CD14-positive monocyte (primary cell): ENCODE data around the gene QSOX2. TPM values are rescaled to one million over a fixed set of nuclear protein-coding genes. Genes with fewer than 3 reads are reported as not detected.
"Not testable (repeated sequence)": the region's sequence is repeated elsewhere in the genome, so short reads cannot be mapped to it uniquely, and the experiment has no call there.

Experiments
- DNase-seq, 3 donors: peaks; one replicate each; pipeline ENCODE4 v3.0.0-alpha.2; 2011 to 2022
- H2AFZ ChIP-seq: 2 replicates; pipeline ENCODE4 v1.6.0; 2012; ENCODE audit warnings: mild to moderate bottlenecking, low read depth, low read length, inconsistent platforms; ENCODE audit not compliant: insufficient read depth, poor library complexity, severe bottlenecking
- H3K27ac ChIP-seq, 2 donors: 1 replicate in 1 of 2; 2 replicates in 1 of 2; pipeline ENCODE4 v1.5.1; 2012 to 2013; ENCODE audit warnings: low read length in 2 of 2, control low read depth in 1 of 2, inconsistent platforms in 1 of 2, low read depth in 1 of 2, mild to moderate bottlenecking in 1 of 2
- H3K27me3 ChIP-seq, 2 donors: one replicate each; pipeline versions ENCODE4 v1.6.0 to v1.6.1; 2011 to 2013; ENCODE audit warnings: low read length in 2 of 2; ENCODE audit not compliant: control insufficient read depth in 2 of 2, insufficient read depth in 2 of 2
- H3K36me3 ChIP-seq, 2 donors: replicated peaks in 1 of 2; 1 replicate in 1 of 2; 2 replicates in 1 of 2; pipeline versions ENCODE4 v1.5.1 to v1.6.1; 2012 to 2013; ENCODE audit warnings: low read length in 2 of 2, control low read depth in 1 of 2, inconsistent platforms in 1 of 2, mild to moderate bottlenecking in 1 of 2; ENCODE audit not compliant: insufficient read depth in 2 of 2, control insufficient read depth in 1 of 2
- H3K4me1 ChIP-seq, 2 donors: 1 replicate in 1 of 2; 2 replicates in 1 of 2; pipeline versions ENCODE4 v1.5.1 to v1.6.1; 2012 to 2013; ENCODE audit warnings: low read length in 2 of 2, control low read depth in 1 of 2, inconsistent platforms in 1 of 2, mild to moderate bottlenecking in 1 of 2, moderate library complexity in 1 of 2; ENCODE audit not compliant: insufficient read depth in 2 of 2, control insufficient read depth in 1 of 2
- H3K4me2 ChIP-seq: replicated peaks from 2 replicates; pipeline ENCODE3; 2012; ENCODE audit warnings: low read length, moderate library complexity, mild to moderate bottlenecking; ENCODE audit not compliant: poor library complexity, severe bottlenecking; ENCODE audit errors: extremely low read depth
- H3K4me3 ChIP-seq, 3 experiments: fragments of 200-600 bp in 1 of 3; sonication (generic) in 1 of 3; replicated peaks in 1 of 3; 1 replicate in 2 of 3; 2 replicates in 1 of 3; pipeline ENCODE4 v1.5.1; 2011 to 2013; ENCODE audit warnings: low read length in 3 of 3, mild to moderate bottlenecking in 3 of 3, control low read depth in 2 of 3, low read depth in 2 of 3, inconsistent platforms in 1 of 3, moderate library complexity in 1 of 3
- H3K79me2 ChIP-seq: 2 replicates; pipeline ENCODE4 v1.6.0; 2012; ENCODE audit warnings: mild to moderate bottlenecking, control low read depth, inconsistent platforms, low read length, moderate library complexity; ENCODE audit not compliant: insufficient read depth
- H3K9ac ChIP-seq: 2 replicates; pipeline ENCODE4 v1.6.0; 2017; ENCODE audit warnings: low read length, mild to moderate bottlenecking; ENCODE audit not compliant: insufficient read depth, poor library complexity, severe bottlenecking
- H3K9me3 ChIP-seq, 2 donors: replicated peaks in 1 of 2; 1 replicate in 1 of 2; 2 replicates in 1 of 2; pipeline versions ENCODE4 v1.5.1 to v1.6.1; 2012 to 2013; ENCODE audit warnings: low read length in 2 of 2, control low read depth in 1 of 2; ENCODE audit not compliant: control insufficient read depth in 1 of 2, insufficient read depth in 1 of 2
- H4K20me1 ChIP-seq: 2 replicates; pipeline ENCODE4 v1.6.0; 2012; ENCODE audit warnings: mild to moderate bottlenecking, low read length, control low read depth, moderate library complexity; ENCODE audit not compliant: insufficient read depth
- H3K27ac Mint-ChIP-seq, 7 donors: one replicate each; pipeline ENCODE4 v1.8.0; 2020; ENCODE audit warnings: mild to moderate bottlenecking in 7 of 7, mixed read lengths in 7 of 7, moderate library complexity in 6 of 7, inconsistent platforms in 2 of 7
- H3K27me3 Mint-ChIP-seq, 3 donors: one replicate each; pipeline ENCODE4 v1.8.0; 2021 to 2022; ENCODE audit warnings: low read depth in 3 of 3, mild to moderate bottlenecking in 3 of 3, mixed read lengths in 3 of 3, moderate library complexity in 3 of 3, inconsistent platforms in 1 of 3
- H3K36me3 Mint-ChIP-seq, 2 donors: one replicate each; pipeline ENCODE4 v1.8.0; 2020; ENCODE audit warnings: mixed read lengths in 2 of 2, inconsistent platforms in 1 of 2, mild to moderate bottlenecking in 1 of 2
- H3K4me1 Mint-ChIP-seq: one replicate; pipeline ENCODE4 v1.8.0; 2020; ENCODE audit warnings: mild to moderate bottlenecking, mixed read lengths
- H3K4me3 Mint-ChIP-seq, 2 donors: one replicate each; pipeline ENCODE4 v1.8.0; 2020; ENCODE audit warnings: mild to moderate bottlenecking in 2 of 2, mixed read lengths in 2 of 2, moderate library complexity in 1 of 2
- H3K9me3 Mint-ChIP-seq, 7 donors: one replicate each; pipeline ENCODE4 v1.8.0; 2020 to 2022; ENCODE audit warnings: mixed read lengths in 7 of 7, mild to moderate bottlenecking in 6 of 7, moderate library complexity in 6 of 7, inconsistent platforms in 2 of 7
- CTCF ChIP-seq: fragments of 200-600 bp; IDR thresholded peaks from one replicate; pipeline ENCODE4 v1.8.0; 2022; ENCODE audit warnings: antibody characterized with exemption, mild to moderate bottlenecking
- WGBS: methylation state at CpG from one replicate; pipeline ENCODE4 v1.1.5; 2013; ENCODE audit warnings: missing lambda C conversion rate; ENCODE audit not compliant: insufficient coverage; 5-methylcytosine and 5-hydroxymethylcytosine counted together
- intact Hi-C, 2 donors: fragments of 100-400 bp; cut with micrococcal nuclease; formaldehyde crosslinking; loops; one replicate each; pipeline versions ENCODE4 v1.15.0 to v1.15.1; 2023
- polyA plus RNA-seq, 3 donors: library from polyadenylated mRNA; depleted of rRNA in 1 of 3; unstranded in 2 of 3; stranded (reverse) in 1 of 3; fragments of 300-500 nt in 2 of 3; fragments of >200 nt in 1 of 3; fragmentation: Illumina TruSeq in 2 of 3; gene quantifications; 1 replicate in 2 of 3; 2 replicates in 1 of 3; pipeline ENCODE4 v1.2.3, GENCODE V29; 2012 to 2021

The QSOX2 gene
- polyA plus RNA-seq, 3 donors: 0.03 to 8.4 (median 0.17) TPM

- Mint-ChIP-seq H3K9me3 (no peaks in the 10 kb centered on the region), H3K4me3 (no peak overlapping the region), H3K27ac (peak overlapping the region in 1 of 7 donors; percentile 79), H3K4me1 (peaks cover 50% of the 10 kb centered on the region), H3K27me3 (peaks cover 2 to 3% (median 2%) of the 10 kb centered on the region in 3 donors), H3K36me3 (peaks cover 24 to 25% of the 10 kb centered on the region in 2 donors)
- Histone ChIP-seq H3K27ac (no peak overlapping the region), H3K4me1 (peaks cover 32 to 35% of the 10 kb centered on the region in 2 donors), H3K27me3 (no peaks in the 10 kb centered on the region), H4K20me1 (peaks cover 22% of the 10 kb centered on the region), H3K4me3 (no peak overlapping the region), H2AFZ (no peak overlapping the region), H3K9ac (no peak overlapping the region), H3K9me3 (no peaks in the 10 kb centered on the region), H3K4me2 (no peak overlapping the region), H3K79me2 (peaks cover 21% of the 10 kb centered on the region), H3K36me3 (peaks cover 0 to 14% of the 10 kb centered on the region in 2 donors)
- intact Hi-C loops: no loop called here
- 52% methylated on average over 11 of the region's 12 CpGs for WGBS
- TF ChIP-seq CTCF: no peak
- no peak for DNase-seq
Measured at GRCh38 chr9:136238342-136238732, 7.3 kb downstream of the QSOX2 start.

DNA sequence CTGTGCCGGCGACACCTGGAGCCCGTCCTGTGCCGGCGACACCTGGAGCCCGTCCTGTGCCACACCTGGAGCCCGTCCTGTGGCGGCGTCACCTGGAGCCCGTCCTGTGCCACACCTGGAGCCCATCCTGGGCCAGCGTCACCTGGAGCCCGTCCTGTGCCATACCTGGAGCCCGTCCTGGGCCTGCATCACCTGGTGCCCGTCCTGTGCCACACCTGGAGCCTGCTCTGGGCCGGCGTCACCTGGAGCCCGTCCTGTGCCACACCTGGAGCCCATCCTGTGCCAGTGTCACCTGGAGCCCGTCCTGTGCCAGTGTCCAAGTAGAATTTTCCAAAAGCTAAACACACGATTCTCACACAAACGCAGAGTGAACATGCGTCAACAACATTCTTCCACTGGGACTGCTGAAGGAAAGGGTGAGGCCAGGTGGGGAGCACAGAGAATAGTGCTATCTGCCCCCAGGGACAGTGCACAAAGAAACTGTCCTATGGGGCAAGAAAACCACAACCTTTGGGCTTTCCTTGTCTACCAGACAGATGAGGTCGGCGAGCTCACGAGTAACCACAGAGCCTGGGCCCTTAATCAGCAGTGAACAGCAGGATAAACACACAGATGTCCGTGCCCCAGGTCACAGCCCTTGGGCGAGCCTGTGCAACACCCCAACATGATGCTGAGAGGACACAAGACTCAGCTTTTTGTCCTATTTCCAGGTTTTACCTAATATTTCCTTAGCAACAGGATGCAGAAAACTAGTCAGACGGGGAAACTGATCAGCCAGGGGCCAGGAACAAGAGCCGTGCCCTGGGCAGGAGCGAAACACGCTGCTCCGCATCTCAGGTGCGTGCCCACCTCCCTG lies 7.9 kb downstream of the QSOX2 start:
- TF ChIP-seq CTCF: no peak
- Histone ChIP-seq H3K79me2 (peaks cover 15% of the 10 kb centered on the region), H3K4me3 (no peak overlapping the region), H3K36me3 (peaks cover 0 to 14% of the 10 kb centered on the region in 2 donors), H4K20me1 (peaks cover 22% of the 10 kb centered on the region), H3K27ac (no peak overlapping the region), H2AFZ (no peak overlapping the region), H3K9me3 (no peaks in the 10 kb centered on the region), H3K27me3 (no peaks in the 10 kb centered on the region), H3K9ac (no peak overlapping the region), H3K4me1 (peaks cover 38 to 41% of the 10 kb centered on the region in 2 donors), H3K4me2 (no peak overlapping the region)
- peaks cover 2 to 3% (median 2%) of the 10 kb centered on the region in 3 donors for H3K27me3 Mint-ChIP-seq
- peaks cover 52% of the 10 kb centered on the region for H3K4me1 Mint-ChIP-seq
- H3K36me3 Mint-ChIP-seq: peaks cover 25 to 26% of the 10 kb centered on the region in 2 donors
- no peak overlapping the region for H3K4me3 Mint-ChIP-seq
- WGBS: 80% methylated on average over 30 of the region's 32 CpGs
- intact Hi-C loops: no loop called here
- H3K27ac Mint-ChIP-seq: peak overlapping the region in 2 of 7 donors; percentile 9 to 79
- H3K9me3 Mint-ChIP-seq: no peaks in the 10 kb centered on the region
- no peak for DNase-seq

- H3K9me3 Mint-ChIP-seq, H3K4me3 Mint-ChIP-seq, H3K79me2 ChIP-seq, H3K27me3 Mint-ChIP-seq, H2AFZ ChIP-seq, H3K4me2 ChIP-seq, H3K9ac ChIP-seq, DNase-seq, H3K27me3 ChIP-seq, H3K4me3 ChIP-seq, intact Hi-C loops, H3K9me3 ChIP-seq, H3K27ac ChIP-seq: not testable (repeated sequence)
- peaks cover 60% of the 10 kb centered on the region for H3K4me1 Mint-ChIP-seq
- peaks cover 22% of the 10 kb centered on the region for H4K20me1 ChIP-seq
- H3K36me3 ChIP-seq: peaks cover 0 to 14% of the 10 kb centered on the region in 2 donors
- H3K36me3 Mint-ChIP-seq: peaks cover 21 to 25% of the 10 kb centered on the region in 2 donors
- peaks cover 45 to 50% of the 10 kb centered on the region in 2 donors for H3K4me1 ChIP-seq
- H3K27ac Mint-ChIP-seq: peak overlapping the region in 1 of 7 donors; percentile 32
- 98% methylated on average over 42 of the region's 43 CpGs for WGBS
Measured at GRCh38 chr9:136236471-136237410, 8.9 kb downstream of the QSOX2 start.
